Body of pancreas (tissue), 4 donors: Measurements from ENCODE around the gene OTOG.

Experiments used
- POLR2A ChIP-seq, 3 donors: fragments of 450-650 bp; IDR thresholded peaks; one replicate each; pipeline ENCODE4 v1.6.1; 2016; ENCODE audit warnings: antibody characterized with exemption in 3 of 3, mild to moderate bottlenecking in 2 of 3
- TF ChIP-seq, protein P1 (sequence below), 7 experiments: fragments of 450-650 bp in 4 of 7; fragments of 200-600 bp in 3 of 7; sonication (generic) in 3 of 7; IDR thresholded peaks; one replicate each; pipeline ENCODE4 v1.5.1; 2016 to 2019; ENCODE audit warnings: antibody characterized with exemption in 7 of 7

DNA sequence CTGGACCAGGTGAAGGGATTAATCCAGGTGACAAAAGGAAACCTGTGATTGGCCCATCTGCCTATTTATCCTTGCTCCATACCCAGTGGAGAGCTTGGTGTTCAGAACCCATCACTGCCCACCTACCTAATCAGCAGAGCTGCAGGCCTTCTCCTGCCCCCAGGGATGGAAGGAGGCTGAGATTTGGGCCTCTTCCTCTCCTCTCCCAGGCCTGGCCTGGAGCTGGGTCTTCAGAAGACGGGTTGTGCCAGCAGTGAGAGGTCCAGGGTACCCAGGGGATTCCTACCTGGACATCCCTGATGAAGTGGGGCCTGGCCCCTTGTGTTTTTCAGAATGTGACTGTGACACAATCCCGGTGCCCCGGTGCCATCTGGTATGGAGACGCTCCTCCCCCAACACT lies 92.0 kb downstream of the OTOG start:
- no peak for TF ChIP-seq POLR2A (IDR thresholded peaks at IDR 0.05)
- TF ChIP-seq, protein P1, sequence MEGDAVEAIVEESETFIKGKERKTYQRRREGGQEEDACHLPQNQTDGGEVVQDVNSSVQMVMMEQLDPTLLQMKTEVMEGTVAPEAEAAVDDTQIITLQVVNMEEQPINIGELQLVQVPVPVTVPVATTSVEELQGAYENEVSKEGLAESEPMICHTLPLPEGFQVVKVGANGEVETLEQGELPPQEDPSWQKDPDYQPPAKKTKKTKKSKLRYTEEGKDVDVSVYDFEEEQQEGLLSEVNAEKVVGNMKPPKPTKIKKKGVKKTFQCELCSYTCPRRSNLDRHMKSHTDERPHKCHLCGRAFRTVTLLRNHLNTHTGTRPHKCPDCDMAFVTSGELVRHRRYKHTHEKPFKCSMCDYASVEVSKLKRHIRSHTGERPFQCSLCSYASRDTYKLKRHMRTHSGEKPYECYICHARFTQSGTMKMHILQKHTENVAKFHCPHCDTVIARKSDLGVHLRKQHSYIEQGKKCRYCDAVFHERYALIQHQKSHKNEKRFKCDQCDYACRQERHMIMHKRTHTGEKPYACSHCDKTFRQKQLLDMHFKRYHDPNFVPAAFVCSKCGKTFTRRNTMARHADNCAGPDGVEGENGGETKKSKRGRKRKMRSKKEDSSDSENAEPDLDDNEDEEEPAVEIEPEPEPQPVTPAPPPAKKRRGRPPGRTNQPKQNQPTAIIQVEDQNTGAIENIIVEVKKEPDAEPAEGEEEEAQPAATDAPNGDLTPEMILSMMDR (IDR thresholded peaks at IDR 0.05), result no peak
